ENCODE results near the gene PRKCB.

DNA sequence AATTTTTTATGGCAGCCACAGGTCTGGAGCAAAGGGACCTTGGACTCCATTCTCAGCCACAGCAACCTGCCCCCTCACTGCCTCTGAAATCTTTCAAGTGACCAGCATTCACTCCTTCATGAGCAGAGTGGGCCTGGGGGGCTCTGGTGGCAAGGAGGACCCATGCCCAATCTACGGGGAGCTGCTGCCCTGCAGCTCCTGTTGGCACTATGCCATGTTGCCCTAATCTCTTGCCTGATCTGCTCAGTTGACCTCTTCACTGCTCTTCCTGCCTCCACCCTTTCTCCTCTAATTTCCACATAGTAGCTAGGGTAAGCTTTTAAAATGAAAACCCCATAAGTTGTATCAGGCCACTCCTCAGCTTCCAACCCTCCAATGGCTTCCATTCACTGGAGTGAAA, 2.9 kb upstream of the PRKCB start:
- no peak for TF ChIP-seq POLR2A (IDR thresholded peaks at IDR 0.05)
- TF ChIP-seq, protein P1, sequence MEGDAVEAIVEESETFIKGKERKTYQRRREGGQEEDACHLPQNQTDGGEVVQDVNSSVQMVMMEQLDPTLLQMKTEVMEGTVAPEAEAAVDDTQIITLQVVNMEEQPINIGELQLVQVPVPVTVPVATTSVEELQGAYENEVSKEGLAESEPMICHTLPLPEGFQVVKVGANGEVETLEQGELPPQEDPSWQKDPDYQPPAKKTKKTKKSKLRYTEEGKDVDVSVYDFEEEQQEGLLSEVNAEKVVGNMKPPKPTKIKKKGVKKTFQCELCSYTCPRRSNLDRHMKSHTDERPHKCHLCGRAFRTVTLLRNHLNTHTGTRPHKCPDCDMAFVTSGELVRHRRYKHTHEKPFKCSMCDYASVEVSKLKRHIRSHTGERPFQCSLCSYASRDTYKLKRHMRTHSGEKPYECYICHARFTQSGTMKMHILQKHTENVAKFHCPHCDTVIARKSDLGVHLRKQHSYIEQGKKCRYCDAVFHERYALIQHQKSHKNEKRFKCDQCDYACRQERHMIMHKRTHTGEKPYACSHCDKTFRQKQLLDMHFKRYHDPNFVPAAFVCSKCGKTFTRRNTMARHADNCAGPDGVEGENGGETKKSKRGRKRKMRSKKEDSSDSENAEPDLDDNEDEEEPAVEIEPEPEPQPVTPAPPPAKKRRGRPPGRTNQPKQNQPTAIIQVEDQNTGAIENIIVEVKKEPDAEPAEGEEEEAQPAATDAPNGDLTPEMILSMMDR (IDR thresholded peaks at IDR 0.05) = no peak
